Ecto neural progenitor cell (in vitro differentiated cells): ENCODE data around the gene SH3RF1.

Experiments used
- DNase-seq: peaks from one replicate; pipeline ENCODE4 v3.0.0-alpha.2; 2018; ENCODE audit warnings: low spot score

The SH3RF1 gene

GRCh38 chr4:169251291-169252235 is 19.2 kb downstream of the SH3RF1 start:
- DNase-seq: no peak

GRCh38 chr4:169250796-169251195 is 20.0 kb downstream of the SH3RF1 start:
- no peak for DNase-seq

GRCh38 chr4:169249999-169250398 is 20.8 kb downstream of the SH3RF1 start:
- DNase-seq: no peak

GRCh38 chr4:169249214-169249973 is 21.4 kb downstream of the SH3RF1 start:
- DNase-seq: no peak

DNA sequence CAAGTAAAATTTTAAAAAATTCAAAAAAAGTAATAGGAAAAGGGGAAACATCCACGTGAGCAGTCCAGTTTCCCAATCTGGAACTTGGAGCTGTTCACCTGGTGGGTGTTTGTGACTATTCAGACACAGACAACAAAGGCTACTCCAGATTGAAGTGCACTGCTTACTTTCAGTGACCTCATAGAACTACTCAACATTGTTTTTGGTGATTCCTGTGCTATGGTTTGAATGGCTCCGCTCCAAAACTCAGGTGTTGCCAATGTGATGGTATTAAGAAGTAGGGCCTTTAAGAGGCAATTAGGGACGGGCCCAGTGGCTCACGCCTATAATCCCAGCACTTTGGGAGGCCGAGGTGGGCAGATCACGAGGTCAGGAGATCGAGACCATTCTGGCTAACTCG is 22.1 kb downstream of the SH3RF1 start:
- DNase-seq: no peak

DNA sequence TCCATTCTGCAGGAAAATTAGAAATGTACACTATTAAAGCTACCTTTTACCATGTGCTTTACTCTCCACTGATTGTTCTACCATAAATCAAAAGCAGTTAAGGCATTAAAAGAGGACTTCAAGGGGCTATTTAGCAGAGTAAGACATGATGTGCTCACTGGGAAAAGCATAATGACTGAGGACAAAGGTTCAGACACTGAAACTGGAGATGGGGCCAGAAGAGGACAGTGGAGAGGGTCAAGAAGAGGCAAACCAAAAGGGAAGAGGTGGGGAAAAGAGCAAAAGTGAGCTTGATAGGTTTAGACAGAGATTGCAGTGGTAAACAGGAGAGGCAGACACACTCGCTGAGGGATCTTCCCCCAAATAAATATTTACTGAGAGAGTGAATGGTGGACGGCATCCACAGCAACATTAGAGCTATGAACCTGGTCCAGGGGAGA is 23.8 kb downstream of the SH3RF1 start:
- no peak for DNase-seq

DNA sequence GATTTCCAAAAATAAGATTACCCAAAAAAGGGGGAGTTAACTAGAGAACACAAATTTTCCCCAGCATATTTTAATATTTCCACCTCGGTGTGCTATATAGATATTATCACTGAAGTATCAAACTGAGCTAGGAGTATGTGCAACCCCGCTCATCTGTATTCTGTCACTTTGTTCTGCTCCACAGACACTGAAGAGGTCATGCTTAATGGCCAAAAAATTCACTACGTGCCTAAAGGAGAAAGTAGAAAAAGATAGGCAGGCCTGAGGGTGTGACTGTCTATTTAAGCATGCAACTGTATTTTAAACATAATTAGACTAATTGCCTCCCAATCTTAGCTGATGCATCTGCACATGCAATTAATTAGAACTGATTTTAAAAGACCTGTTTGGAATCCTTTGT is 24.5 kb downstream of the SH3RF1 start:
- DNase-seq: no peak

DNA sequence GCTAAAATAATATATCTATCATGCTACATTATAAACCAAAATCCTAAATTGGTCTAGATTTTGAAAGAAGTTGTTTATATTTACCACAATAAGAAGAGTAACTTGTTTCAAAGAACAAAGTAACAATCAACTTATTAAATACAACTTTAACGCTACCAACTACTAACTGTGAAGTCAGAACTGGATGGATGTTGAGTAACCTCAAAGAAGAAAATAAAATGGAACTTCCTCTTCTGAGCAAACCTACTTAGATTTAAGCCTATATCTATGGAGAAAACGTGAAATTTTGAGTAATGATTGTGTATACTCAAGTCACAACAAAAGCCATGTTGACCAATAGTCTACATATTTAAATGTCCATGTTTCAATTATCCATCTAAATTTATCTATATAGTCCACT is 25.7 kb downstream of the SH3RF1 start:
- DNase-seq: no peak

GRCh38 chr4:169243825-169244609 is 26.7 kb downstream of the SH3RF1 start:
- no peak for DNase-seq

DNA sequence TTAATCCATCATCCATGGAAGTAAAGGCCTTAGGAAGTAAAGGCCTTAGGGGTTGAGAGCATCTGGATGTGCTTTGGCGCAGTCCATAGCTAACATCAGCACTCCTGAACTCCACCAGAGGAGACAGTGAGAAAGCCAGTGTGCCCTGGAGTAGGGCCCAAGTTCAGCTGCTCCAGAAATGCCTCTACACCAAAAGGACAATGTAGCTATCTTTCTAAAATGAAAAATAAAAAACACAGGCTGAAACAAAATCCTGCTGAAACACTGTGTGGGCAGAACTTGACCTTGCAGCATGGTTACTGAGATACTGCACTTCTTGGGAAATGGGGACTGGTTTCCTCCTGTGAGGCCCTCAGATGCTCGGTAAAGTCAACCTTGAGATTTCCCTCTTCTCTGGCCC is 29.3 kb downstream of the SH3RF1 start:
- DNase-seq: no peak

DNA sequence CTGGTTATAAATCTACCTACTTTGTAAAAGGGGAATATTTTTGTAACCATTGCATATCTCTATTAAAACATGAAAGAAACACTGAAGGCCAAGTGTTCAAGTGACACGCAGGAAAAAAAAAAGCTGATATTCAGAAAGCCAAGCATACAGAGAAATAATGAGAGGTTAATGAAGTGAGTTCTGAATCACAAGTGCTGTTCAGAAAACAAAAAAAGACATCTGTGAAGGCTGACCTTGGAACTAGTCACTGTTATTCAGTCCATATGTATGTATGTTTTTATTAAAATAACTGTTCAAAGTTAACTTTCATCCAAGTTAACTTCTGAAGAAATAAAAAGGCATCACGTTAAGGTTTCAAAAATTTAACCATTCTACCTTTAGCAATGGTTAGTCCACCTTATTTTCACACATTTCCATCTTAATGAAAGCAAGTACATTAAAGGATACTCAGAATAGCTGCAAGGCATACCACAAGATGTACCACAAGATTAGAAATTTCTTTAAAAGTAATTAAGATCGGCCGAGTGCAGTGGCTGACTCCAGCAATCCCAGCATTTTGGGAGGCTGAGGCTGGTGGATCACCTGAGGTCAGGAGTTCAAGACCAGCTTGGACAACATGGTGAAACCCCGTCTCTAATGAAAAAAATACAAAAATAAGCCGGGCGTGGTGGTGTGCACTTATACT is 31.4 kb downstream of the SH3RF1 start:
- no peak for DNase-seq

DNA sequence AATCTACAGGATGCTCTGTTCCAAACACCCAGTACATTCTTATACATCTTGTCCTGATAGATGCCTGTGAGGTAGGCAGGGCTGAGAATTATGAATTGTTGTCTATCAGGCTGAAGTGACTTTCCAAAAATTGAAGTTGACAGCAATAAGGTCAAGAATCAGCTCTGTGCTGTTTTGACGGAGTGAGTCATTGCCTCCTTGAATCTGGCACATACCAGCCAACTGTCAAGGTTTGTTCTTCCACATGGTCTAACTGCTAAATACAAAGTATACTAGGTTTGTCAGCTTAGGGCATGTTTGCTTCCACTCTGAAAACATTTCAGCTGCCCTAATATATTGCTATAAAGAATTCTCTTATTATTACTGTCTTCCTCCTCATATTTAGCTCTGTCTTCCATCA is 32.3 kb downstream of the SH3RF1 start:
- no peak for DNase-seq

DNA sequence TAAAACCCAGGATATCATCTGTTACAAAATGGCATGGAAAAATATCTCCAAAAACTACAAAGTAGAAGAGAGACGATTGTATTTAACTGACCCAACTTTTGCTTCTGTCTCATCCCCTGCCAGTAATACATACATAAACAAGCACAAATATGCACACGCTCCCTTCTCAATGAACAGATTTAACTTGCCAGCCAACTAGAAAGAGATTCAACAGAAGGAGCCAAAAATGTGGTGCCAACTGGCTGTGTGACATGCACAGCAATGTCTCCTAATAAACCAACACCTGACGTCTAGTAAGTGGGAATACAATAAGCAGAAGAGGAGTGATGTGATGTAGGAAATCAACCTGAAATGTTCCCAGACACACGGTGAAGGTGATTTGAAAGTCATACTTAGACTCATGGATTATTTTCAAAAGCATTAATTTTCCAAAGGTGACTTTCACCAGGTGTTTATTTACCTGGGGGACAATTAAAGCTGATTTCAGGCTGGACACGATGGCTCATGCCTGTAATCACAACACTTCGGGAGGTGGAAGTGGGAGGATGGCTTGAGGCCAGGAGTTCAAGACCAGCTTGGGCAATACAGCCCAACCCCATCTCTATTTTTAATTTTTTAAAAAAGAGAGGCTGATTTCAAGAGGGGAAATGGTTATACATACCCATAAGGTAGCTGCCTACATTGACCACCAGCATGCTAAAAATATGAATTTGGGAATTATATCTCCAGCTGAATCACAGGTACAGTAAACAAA is 33.7 kb downstream of the SH3RF1 start:
- DNase-seq: no peak

DNA sequence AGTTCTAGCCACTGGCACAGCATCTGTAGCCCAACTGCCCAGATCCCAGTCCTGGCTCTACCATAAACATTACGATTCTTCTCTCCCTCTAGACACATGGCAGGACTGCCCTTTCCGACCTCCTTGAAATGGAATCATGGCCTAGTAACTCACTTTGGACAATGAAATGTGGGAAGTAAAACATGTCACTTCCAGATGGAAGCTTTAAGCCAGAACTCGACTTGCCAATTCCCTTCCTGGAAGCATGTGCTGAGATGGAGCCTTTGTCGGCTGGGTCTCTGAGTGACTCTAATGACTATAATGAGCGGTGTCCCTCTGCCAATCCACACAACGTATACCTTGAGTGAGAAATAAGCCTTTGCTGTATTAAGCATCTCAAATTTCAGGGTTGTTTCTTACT is 34.7 kb downstream of the SH3RF1 start:
- DNase-seq: no peak

DNA sequence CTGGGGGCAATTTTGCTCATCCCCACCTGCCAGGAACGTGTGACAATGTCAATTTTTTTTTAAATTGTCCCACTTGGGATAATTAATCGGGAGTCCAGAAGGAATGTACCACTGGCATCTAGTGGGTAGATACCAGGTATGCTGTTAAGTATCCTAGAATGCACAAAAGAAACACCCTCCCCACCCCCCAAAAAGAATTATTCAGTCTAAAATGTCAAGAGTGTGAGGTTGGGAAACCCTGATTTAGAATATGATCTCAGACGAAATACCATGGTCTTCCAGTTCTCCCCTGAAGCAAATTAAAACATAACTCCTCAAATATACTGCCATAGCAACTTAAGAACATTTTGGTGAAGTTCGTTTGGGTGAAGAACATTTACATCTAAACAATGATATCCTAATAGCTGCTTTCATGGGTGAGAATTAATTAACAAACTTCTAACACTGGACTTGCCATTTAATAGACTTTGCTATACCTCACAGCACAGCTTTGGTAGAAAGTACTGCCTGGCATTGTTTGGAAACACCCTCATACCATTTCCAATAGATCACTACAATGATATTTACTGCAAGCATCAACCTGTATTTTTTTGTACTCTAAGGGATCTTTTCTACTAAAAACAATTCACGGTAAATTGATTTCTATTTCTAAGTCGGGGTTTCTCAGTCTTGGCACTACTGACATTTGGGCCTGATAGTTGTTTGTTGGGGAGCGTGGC is 36.5 kb downstream of the SH3RF1 start:
- DNase-seq: no peak

- DNase-seq: no peak
These were observed 37.1 kb downstream of the SH3RF1 start for GRCh38 chr4:169233691-169234090.

DNA sequence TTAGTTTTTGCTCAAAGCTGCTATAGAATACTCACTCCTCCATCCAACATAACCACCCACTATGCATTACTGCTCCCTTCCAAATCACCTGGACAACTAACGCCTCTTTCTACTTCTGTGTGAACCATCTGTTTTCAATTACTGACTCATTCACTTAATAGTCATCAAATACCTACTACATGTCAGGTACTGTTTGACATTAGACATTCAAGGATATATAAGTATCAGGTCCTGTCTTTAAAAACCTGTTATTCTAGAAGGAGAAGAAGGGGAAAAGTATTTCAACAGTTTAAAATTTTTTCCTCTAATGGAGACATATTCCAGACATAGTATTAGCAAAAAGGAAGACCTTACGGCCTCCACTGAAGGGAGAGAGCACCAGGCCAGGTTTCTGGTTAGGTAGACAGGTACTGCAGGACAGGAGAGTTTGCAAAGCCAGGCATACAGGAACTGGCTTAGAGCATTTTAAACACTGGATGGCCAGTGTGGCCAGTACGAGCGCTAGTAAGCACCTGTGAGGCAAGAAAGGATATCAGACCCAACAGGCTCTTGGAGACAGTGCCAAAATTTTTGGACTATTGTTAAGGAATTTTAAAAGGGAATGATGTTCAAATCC is 39.0 kb downstream of the SH3RF1 start:
- no peak for DNase-seq

DNA sequence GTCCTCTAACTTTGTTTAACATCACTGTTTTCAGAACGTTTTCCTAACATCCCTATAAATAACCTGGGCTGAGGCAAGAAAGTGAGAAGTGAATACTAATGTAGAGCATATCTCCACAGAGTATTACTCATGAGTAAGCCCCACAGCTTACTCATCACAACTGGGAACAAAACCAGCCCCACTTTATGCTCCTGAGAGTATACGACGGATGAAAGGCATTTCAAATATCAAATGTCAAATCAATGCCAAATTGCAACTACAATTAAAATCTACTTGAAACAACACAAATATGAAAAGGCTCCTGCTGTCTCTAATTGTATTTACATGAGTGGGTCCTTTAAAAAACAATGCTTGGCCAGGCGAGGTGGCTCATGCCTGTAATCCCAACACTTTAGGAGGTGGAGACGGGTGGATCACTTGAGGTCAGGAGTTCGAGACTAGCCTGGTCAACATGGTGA is 41.2 kb downstream of the SH3RF1 start:
- DNase-seq: no peak

DNA sequence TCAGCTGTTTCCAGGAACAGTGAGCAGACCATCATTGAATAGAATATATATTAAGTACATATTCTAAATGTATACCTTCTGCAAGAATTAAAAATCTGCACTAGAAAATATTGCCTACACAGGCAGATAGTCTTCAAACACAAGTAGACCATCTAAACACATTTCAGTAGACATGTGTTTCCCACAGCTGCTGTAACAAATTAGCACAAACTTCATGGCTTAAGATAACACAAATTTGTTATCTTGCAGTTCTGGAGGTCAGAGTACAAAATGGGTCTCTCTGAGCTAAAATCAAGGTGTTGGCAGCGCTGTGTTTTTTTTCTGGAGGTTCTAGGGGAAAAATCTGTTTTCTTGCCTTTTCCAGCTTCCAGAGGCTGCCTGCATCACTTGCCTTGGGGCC is 42.7 kb downstream of the SH3RF1 start:
- no peak for DNase-seq

DNA sequence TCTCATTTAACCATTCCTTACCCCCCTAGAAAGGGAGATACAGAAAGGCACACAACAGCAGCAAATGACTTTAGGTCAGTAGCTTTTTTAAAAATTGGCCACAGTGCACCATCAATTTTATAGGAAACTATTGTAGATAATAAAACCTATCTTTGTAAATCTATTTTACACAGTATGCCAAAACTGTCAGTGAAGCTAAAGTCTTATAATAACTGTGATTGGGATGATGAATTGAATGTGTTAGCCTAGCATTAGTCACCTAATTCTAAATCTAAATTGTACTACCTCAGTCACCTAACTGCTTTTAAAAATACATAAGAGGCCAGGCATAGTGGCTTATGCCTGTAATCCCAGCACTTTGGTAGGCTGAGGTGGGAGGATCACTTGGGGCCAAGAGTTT is 44.2 kb downstream of the SH3RF1 start:
- DNase-seq: no peak
